Measurements from ENCODE around the gene COL25A1.
"Not testable (repeated sequence)": the region's sequence is repeated elsewhere in the genome, so short reads cannot be mapped to it uniquely, and the experiment has no call there.

COL25A1 gene

DNA sequence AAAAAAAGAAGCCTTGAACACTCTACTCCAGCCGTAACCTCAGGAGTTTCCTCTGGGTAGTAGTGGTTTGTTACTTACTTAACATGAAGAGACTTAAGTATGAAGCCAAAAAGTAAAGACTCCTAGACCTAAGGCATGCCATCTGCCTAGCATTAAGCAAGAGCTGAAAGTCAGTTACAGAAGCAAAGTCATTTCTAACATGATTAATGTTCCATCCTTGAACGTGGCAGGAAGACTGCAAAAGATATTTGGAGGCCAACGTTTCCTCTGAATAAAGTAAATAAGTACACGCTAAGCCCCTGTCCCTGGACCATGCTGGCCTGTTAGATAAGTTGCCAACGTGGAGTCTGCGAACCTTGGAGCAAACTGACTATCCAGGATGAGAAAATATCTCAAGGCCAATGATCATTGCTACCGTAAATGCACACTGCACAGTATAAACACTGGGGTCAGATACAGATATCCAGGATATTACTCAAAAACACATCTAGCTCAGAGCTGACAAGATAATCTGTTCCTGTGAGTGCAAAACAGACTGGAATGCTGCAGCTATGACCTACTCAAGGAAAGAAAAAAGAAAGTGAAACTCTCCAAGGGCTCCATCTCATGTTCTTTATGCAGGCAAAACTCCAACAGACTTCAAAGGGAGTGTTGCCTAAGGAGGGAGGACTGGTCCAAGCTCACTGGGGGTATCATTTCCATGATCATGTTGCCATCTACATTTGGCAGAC lies 255.8 kb downstream of the COL25A1 start:
- no peak for DNase-seq

GRCh38 chr4:109044431-109044830 lies 258.0 kb downstream of the COL25A1 start:
- no peak for DNase-seq

DNA sequence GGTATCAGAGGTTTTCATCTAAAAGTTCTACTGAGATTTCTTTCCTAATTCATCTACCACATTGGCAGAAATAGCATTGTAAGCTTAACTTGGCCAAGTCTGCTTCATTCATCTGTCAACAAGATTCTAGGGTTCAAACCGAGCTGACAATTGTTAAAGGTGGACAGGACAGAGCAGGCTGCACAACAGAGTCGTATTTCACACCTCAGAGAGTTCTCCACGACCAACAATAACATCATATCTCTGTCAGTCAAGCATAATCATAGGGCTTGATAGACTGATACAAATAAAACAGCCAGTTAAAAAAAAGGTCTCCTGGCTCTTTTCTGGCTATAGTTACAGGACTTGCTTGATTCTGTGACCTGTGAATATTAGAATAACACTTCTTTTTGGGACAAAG lies 259.2 kb downstream of the COL25A1 start:
- DNase-seq = no peak

DNA sequence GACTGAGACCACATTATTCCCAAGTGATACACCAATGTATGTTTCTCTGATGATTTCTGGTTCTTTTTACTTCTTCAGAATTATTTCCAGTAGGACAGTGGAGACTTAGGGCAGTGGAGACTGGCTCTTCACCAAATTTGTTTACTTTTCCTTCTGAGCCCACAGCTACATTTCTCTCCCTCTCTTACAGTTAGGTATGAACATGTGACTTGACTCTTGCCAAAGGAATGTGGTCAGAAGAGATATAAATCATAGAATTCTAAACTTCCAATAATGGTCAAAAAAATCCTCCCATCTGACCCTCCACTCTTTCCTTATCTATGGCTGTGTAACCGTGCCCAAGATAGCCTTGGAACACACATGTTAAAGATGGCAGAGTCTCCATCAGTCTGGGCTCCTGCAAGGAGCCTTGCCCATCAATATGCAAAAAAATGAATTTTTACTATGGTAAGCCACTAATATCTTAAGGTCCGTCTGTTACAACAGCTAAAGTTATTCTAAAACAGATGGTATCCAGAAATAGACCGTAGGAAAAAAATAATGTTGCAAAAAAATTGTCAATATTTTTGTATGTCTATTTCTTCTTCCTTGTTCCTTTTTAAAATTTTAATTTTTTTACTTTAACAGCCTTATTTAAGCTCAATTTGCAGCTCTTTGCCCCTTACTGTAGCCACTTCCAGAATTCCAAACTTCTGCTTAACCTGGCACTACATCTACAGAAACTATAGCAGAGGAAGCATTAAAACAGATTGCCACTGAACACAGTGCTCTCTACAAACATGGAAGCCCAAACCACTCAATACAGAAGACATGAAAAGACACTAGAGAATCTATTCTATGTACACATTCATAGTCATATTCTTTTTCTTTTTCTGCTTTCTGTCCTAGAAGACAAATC lies 260.7 kb downstream of the COL25A1 start:
- DNase-seq = no peak

- DNase-seq = no peak
These were observed 262.0 kb downstream of the COL25A1 start for GRCh38 chr4:109040441-109040840.

- no peak for DNase-seq
These were observed 265.4 kb downstream of the COL25A1 start for GRCh38 chr4:109037026-109037425.

DNA sequence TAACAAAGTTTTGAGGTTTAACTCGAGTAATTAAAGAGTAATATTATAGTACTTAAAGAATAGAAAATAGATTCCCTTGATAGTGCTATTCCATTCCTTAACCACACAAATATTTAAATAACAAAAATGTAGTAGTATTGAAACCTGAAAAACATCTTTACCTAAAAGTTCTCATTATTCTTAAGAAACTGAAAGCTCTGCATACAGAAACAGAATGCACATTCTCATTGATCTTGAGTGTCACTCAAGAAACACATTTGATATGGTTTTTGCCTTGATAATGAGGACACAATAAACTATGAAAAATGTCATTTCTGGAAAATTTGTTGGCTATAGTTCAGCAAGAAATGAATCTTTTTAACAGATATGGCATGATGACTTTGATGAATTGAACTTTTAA lies 268.5 kb downstream of the COL25A1 start:
- DNase-seq = no peak

GRCh38 chr4:109032671-109033070 lies 269.8 kb downstream of the COL25A1 start:
- DNase-seq = no peak

DNA sequence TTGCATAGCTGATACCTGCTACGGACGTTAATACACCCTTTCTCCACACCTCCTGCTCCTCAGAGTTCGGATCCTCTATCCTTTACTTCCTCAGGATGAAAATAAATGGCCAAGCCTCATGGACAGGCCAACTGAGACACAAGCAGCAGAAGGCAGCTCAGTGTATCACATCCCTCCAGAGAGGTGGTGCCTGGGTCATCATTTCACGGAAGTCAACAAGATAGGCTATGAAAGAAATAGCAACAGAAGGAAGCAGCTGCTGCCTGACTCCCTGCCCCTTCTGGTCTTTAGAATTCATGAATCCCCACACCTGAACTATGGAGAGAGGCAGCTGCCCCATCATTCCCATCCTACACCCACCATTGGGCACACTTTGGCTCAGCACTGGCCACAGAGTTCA lies 272.5 kb downstream of the COL25A1 start:
- DNase-seq = no peak

DNA sequence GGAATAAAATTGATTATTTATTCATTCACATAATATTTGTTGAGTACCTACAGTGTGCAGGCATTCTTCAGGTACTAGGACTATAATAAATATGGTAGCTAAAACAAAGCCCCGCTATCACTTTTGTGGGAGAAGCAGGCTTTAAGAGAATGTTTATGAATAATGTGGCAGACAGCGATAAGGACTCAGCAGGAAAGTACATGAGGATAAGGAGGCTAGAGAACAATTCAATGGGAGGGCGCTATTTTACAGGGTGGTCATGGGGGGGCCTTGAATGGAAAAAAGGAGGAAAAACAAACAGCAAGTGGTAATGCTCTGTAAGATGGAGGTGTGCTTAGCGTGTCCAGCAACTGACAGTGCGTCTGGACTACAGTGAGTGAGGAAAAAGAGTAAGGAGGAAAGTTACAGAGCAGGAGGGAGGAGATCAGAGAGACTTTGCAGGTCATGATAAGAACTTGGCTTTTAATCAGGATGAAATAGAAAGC lies 275.4 kb downstream of the COL25A1 start:
- DNase-seq = no peak

DNA sequence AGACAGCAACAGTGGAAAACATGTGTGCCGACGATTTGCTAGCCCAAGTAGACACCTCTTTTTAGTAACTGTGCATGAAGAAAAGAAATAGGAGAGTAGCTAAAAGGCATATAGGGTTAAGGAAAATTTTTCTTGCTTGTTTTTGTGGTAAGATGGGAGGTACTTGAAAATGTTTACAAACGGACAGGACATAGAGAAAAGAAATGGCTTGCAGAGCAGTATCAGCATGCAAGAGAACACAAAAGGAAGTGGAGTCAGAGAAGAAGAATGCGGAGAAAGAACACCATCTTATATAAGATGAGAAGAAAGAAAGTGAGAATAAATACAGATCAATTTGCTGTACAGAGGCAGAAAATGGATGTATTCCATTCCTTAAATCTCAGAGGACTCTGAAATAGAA lies 275.9 kb downstream of the COL25A1 start:
- DNase-seq = no peak

GRCh38 chr4:109025471-109026076 lies 276.9 kb downstream of the COL25A1 start:
- no peak for DNase-seq

GRCh38 chr4:109022961-109023360 lies 279.5 kb downstream of the COL25A1 start:
- DNase-seq = no peak

GRCh38 chr4:109021630-109022029 lies 280.8 kb downstream of the COL25A1 start:
- DNase-seq = not testable (repeated sequence)

GRCh38 chr4:109020861-109021260 lies 281.6 kb downstream of the COL25A1 start:
- no peak for DNase-seq

DNA sequence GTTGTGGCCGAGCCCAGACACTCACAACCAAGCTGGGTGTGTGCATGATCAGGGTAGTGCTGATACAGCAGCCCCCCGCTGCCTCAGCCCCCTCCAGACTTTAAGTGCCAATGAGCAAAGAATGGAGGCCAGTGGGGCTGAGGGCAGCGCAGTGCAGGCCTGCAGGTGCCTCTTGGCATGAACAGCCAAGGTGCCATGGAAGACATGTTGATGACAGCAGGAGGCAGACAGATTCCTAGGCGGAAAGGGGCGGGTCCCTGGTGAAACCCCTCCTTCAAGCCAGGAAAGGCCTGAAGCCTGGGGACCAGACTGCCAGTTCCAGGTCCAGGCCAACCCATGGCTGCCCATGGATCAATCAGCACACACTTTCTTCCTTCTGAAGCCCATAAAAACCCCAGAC lies 286.3 kb downstream of the COL25A1 start:
- no peak for DNase-seq

GRCh38 chr4:109015413-109015810 lies 287.0 kb downstream of the COL25A1 start:
- DNase-seq = no peak

GRCh38 chr4:109014593-109015412 lies 287.7 kb downstream of the COL25A1 start:
- no peak for DNase-seq

DNA sequence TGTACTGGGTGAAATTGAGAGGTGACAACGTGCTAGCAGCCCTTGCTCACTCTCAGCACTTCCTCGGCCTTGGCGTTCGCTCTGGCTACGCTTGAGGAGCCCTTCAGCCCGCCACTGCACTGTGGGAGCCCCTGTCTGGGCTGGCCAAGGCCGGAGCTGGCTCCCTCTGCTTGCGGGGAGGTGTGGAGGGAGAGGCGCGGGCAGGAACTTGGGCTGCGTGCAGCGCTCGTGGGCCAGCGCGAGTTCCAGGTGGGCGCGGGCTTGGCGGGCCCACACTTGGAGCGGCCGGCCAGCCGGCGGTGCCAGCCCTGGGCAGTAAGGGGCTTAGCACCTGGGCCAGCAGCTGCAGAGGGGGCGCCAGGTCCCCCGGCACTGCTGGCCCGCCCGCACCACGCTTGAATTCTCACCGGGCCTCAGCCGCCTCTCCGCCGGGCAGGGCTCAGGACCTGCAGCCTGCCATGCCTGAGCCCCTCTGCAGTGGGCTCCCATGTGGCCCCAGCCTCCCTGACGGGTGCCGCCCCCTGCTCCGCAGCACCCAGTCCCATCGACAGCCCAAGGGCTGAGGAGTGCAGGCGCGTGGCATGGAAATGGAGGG lies 290.1 kb downstream of the COL25A1 start:
- DNase-seq = no peak

GRCh38 chr4:109011241-109012026 lies 291.0 kb downstream of the COL25A1 start:
- DNase-seq = no peak

- no peak for DNase-seq
These were observed 291.9 kb downstream of the COL25A1 start for GRCh38 chr4:109010521-109010920.
